GM23338 (cell line): ENCODE data around the gene KIAA1549. TPM values are rescaled to one million over a fixed set of nuclear protein-coding genes. Genes with fewer than 3 reads are reported as not detected.

Experiments used
- ATAC-seq: fragments of 200-7000 bp; cut with Tn5 transposase; 3 replicates; pipeline ENCODE4 v1.9.1; 2020
- DNase-seq: peaks from one replicate; pipeline ENCODE4 v3.0.0-alpha.2; 2015; ENCODE audit warnings: low spot score
- H2AFZ ChIP-seq: fragments of 200-600 bp; sonication (generic); 2 replicates; pipeline ENCODE4 v1.8.0; 2016; ENCODE audit warnings: antibody characterized with exemption, mild to moderate bottlenecking, moderate library complexity
- H3F3A ChIP-seq: fragments of 200-600 bp; sonication (generic); replicated peaks from 2 replicates; pipeline ENCODE4 v1.8.0; 2017; ENCODE audit warnings: antibody characterized with exemption, mixed run types, low read depth
- H3K27ac ChIP-seq: fragments of 200-600 bp; sonication (generic); 2 replicates; pipeline ENCODE4 v1.6.1; 2016; ENCODE audit warnings: low read depth
- H3K27me3 ChIP-seq: fragments of 200-600 bp; sonication (generic); 2 replicates; pipeline ENCODE4 v1.8.0; 2016; ENCODE audit warnings: mild to moderate bottlenecking, mixed run types, moderate library complexity; ENCODE audit not compliant: insufficient read depth
- H3K36me3 ChIP-seq: fragments of 200-600 bp; sonication (generic); 2 replicates; pipeline ENCODE4 v1.8.0; 2016; ENCODE audit warnings: mild to moderate bottlenecking; ENCODE audit not compliant: insufficient read depth
- H3K4me1 ChIP-seq: fragments of 200-600 bp; sonication (generic); 2 replicates; pipeline ENCODE4 v1.8.0; 2016; ENCODE audit warnings: mild to moderate bottlenecking, moderate library complexity; ENCODE audit not compliant: insufficient read depth
- H3K4me2 ChIP-seq: fragments of 200-600 bp; sonication (generic); 2 replicates; pipeline ENCODE4 v1.7.1; 2017; ENCODE audit warnings: mixed run types
- H3K4me3 ChIP-seq: fragments of 200-600 bp; sonication (generic); 2 replicates; pipeline ENCODE4 v1.6.1; 2016; ENCODE audit warnings: mixed run types
- H3K79me2 ChIP-seq: fragments of 200-600 bp; sonication (generic); replicated peaks from 2 replicates; pipeline ENCODE4 v1.8.0; 2017; ENCODE audit warnings: mild to moderate bottlenecking; ENCODE audit not compliant: insufficient read depth
- H3K9me2 ChIP-seq: fragments of 200-600 bp; sonication (generic); 2 replicates; pipeline ENCODE4 v1.8.0; 2017; ENCODE audit not compliant: insufficient read depth
- H4K20me1 ChIP-seq: fragments of 200-600 bp; sonication (generic); replicated peaks from 2 replicates; pipeline ENCODE4 v1.8.0; 2017; ENCODE audit warnings: mild to moderate bottlenecking; ENCODE audit not compliant: insufficient read depth
- H3K27ac Mint-ChIP-seq: 2 replicates; pipeline ENCODE4 v1.8.0; 2020; ENCODE audit warnings: inconsistent platforms, mild to moderate bottlenecking, moderate library complexity, mixed read lengths
- H3K27me3 Mint-ChIP-seq: 3 replicates; pipeline ENCODE4 v1.8.0; 2022; ENCODE audit warnings: low read depth, mild to moderate bottlenecking, moderate library complexity, mixed read lengths, inconsistent platforms; ENCODE audit not compliant: insufficient read depth, poor library complexity
- H3K36me3 Mint-ChIP-seq: 3 replicates; pipeline ENCODE4 v1.8.0; 2021; ENCODE audit warnings: low read depth, mild to moderate bottlenecking, inconsistent platforms, moderate library complexity, mixed read lengths
- H3K4me1 Mint-ChIP-seq: 3 replicates; pipeline ENCODE4 v1.8.0; 2020; ENCODE audit warnings: mild to moderate bottlenecking, inconsistent platforms, mixed read lengths
- H3K4me3 Mint-ChIP-seq: 3 replicates; pipeline ENCODE4 v1.8.0; 2021; ENCODE audit warnings: moderate library complexity, mild to moderate bottlenecking, inconsistent platforms, mixed read lengths
- H3K9me3 Mint-ChIP-seq: 3 replicates; pipeline ENCODE4 v1.8.0; 2020; ENCODE audit warnings: moderate library complexity, mild to moderate bottlenecking, inconsistent platforms, mixed read lengths
- CREB1 ChIP-seq: fragments of 250-450 bp; sonication (Bioruptor Pico); IDR thresholded peaks from 2 replicates; pipeline ENCODE4 v1.5.0; 2020; ENCODE audit warnings: low read depth, mild to moderate bottlenecking, moderate library complexity
- CTCF ChIP-seq, 2 experiments: fragments of 200-600 bp in 1 of 2; sonication (generic) in 1 of 2; conservative IDR thresholded peaks; 2 replicates each; pipeline versions ENCODE4 v1.5.1 to v1.6.1; 2016 to 2017; ENCODE audit warnings: antibody characterized with exemption in 2 of 2, low read depth in 2 of 2, mild to moderate bottlenecking in 2 of 2, moderate library complexity in 1 of 2
- EZH2 ChIP-seq: fragments of 200-600 bp; sonication (generic); IDR thresholded peaks from one replicate; pipeline ENCODE4 v1.8.0; 2017; ENCODE audit warnings: antibody characterized with exemption, mild to moderate bottlenecking, low read depth; ENCODE audit not compliant: unreplicated experiment
- EZH2phosphoT487 ChIP-seq: fragments of 200-600 bp; sonication (generic); IDR thresholded peaks from one replicate; pipeline ENCODE4 v1.8.1; 2018; ENCODE audit warnings: antibody characterized with exemption; ENCODE audit not compliant: unreplicated experiment
- JUNB ChIP-seq: IDR thresholded peaks from one replicate; pipeline ENCODE4 v1.6.1; 2016; ENCODE audit warnings: antibody characterized with exemption; ENCODE audit not compliant: unreplicated experiment
- NANOG ChIP-seq: IDR thresholded peaks from 2 replicates; pipeline ENCODE4 v1.6.1; 2016; ENCODE audit warnings: antibody characterized with exemption, borderline replicate concordance
- POLR2AphosphoS5 ChIP-seq: IDR thresholded peaks from 2 replicates; pipeline ENCODE4 v1.6.1; 2016; ENCODE audit warnings: antibody characterized with exemption, low read depth
- STAT1 ChIP-seq: IDR thresholded peaks from one replicate; pipeline ENCODE4 v1.6.1; 2016; ENCODE audit warnings: antibody characterized with exemption; ENCODE audit not compliant: unreplicated experiment
- ZNF114 ChIP-seq: fragments of 250-450 bp; sonication (Bioruptor Pico); IDR thresholded peaks from 2 replicates; pipeline ENCODE4 v1.5.0; 2020; ENCODE audit warnings: mild to moderate bottlenecking, moderate library complexity
- ZNF331 ChIP-seq: fragments of 250-450 bp; sonication (Bioruptor Pico); IDR thresholded peaks from 2 replicates; pipeline ENCODE4 v1.5.0; 2020; ENCODE audit warnings: low read depth, mild to moderate bottlenecking, moderate library complexity
- polyA plus RNA-seq: library from polyadenylated mRNA; unstranded; fragments of >200 nt; fragmentation: Nextera tagmentation; extraction: Ambion mirVana; gene quantifications from 2 replicates; pipeline ENCODE4 v1.2.1, GENCODE V29; 2016
- total RNA-seq: library from RNA; depleted of rRNA; stranded (reverse); fragments of >200 nt; shearing (Covaris generic); gene quantifications from 2 replicates; pipeline ENCODE4 v1.2.3, GENCODE V29; 2014
- TF ChIP-seq, protein P1 (sequence below): fragments of 250-450 bp; sonication (Bioruptor Pico); IDR thresholded peaks from 2 replicates; pipeline ENCODE4 v1.5.0; 2020; ENCODE audit warnings: mild to moderate bottlenecking, moderate library complexity
- TF ChIP-seq, protein P2 (sequence below): IDR thresholded peaks from one replicate; pipeline ENCODE4 v1.6.1; 2018; ENCODE audit warnings: antibody characterized with exemption; ENCODE audit not compliant: unreplicated experiment
- TF ChIP-seq, protein P3 (sequence below): IDR thresholded peaks from 2 replicates; pipeline ENCODE4 v1.6.1; 2016; ENCODE audit warnings: antibody characterized with exemption

The KIAA1549 gene
- total and polyA plus RNA-seq, 2 experiments from 2014 or later, result 3.6 to 13.5 TPM

DNA sequence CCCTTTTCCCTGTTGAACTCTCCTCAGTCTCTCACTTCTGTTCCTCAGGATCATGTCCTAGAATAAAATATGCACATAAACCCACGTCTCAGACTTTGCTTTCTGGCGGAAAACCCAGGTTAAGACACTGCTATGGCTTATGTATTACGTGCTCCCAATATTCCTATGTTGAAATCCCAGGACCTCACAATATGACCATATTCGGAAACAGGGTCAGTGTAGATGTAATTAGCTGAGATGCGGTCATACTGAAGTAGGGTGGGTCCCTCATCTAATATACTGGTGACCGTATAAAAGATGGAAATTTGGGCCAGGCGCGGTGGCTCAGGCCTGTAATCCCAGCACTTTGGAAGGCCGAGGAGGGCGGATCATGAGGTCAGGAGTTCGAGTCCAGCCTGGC is 59.9 kb downstream of the KIAA1549 start:
- Mint-ChIP-seq H3K27ac (no peak overlapping the region), H3K9me3 (no peaks in the 10 kb centered on the region; the same call in 2 of the 3 replicates), H3K4me1 (peaks cover 21% of the 10 kb centered on the region), H3K27me3 (peaks cover 5% of the 10 kb centered on the region), H3K36me3 (peaks cover 27% of the 10 kb centered on the region), H3K4me3 (no peak overlapping the region)
- Histone ChIP-seq H3F3A (no peaks in the 10 kb centered on the region), H3K36me3 (no peaks in the 10 kb centered on the region), H2AFZ (no peak overlapping the region), H3K27ac (no peak overlapping the region), H3K79me2 (peaks cover 26% of the 10 kb centered on the region), H3K27me3 (no peaks in the 10 kb centered on the region), H3K4me3 (no peak overlapping the region), H4K20me1 (peaks cover 6% of the 10 kb centered on the region), H3K4me1 (peaks cover 6% of the 10 kb centered on the region; the same call in 1 of the 2 replicates), H3K9me2 (no peaks in the 10 kb centered on the region), H3K4me2 (no peak overlapping the region)
- ATAC-seq, result no peak
- TF ChIP-seq, protein P1, sequence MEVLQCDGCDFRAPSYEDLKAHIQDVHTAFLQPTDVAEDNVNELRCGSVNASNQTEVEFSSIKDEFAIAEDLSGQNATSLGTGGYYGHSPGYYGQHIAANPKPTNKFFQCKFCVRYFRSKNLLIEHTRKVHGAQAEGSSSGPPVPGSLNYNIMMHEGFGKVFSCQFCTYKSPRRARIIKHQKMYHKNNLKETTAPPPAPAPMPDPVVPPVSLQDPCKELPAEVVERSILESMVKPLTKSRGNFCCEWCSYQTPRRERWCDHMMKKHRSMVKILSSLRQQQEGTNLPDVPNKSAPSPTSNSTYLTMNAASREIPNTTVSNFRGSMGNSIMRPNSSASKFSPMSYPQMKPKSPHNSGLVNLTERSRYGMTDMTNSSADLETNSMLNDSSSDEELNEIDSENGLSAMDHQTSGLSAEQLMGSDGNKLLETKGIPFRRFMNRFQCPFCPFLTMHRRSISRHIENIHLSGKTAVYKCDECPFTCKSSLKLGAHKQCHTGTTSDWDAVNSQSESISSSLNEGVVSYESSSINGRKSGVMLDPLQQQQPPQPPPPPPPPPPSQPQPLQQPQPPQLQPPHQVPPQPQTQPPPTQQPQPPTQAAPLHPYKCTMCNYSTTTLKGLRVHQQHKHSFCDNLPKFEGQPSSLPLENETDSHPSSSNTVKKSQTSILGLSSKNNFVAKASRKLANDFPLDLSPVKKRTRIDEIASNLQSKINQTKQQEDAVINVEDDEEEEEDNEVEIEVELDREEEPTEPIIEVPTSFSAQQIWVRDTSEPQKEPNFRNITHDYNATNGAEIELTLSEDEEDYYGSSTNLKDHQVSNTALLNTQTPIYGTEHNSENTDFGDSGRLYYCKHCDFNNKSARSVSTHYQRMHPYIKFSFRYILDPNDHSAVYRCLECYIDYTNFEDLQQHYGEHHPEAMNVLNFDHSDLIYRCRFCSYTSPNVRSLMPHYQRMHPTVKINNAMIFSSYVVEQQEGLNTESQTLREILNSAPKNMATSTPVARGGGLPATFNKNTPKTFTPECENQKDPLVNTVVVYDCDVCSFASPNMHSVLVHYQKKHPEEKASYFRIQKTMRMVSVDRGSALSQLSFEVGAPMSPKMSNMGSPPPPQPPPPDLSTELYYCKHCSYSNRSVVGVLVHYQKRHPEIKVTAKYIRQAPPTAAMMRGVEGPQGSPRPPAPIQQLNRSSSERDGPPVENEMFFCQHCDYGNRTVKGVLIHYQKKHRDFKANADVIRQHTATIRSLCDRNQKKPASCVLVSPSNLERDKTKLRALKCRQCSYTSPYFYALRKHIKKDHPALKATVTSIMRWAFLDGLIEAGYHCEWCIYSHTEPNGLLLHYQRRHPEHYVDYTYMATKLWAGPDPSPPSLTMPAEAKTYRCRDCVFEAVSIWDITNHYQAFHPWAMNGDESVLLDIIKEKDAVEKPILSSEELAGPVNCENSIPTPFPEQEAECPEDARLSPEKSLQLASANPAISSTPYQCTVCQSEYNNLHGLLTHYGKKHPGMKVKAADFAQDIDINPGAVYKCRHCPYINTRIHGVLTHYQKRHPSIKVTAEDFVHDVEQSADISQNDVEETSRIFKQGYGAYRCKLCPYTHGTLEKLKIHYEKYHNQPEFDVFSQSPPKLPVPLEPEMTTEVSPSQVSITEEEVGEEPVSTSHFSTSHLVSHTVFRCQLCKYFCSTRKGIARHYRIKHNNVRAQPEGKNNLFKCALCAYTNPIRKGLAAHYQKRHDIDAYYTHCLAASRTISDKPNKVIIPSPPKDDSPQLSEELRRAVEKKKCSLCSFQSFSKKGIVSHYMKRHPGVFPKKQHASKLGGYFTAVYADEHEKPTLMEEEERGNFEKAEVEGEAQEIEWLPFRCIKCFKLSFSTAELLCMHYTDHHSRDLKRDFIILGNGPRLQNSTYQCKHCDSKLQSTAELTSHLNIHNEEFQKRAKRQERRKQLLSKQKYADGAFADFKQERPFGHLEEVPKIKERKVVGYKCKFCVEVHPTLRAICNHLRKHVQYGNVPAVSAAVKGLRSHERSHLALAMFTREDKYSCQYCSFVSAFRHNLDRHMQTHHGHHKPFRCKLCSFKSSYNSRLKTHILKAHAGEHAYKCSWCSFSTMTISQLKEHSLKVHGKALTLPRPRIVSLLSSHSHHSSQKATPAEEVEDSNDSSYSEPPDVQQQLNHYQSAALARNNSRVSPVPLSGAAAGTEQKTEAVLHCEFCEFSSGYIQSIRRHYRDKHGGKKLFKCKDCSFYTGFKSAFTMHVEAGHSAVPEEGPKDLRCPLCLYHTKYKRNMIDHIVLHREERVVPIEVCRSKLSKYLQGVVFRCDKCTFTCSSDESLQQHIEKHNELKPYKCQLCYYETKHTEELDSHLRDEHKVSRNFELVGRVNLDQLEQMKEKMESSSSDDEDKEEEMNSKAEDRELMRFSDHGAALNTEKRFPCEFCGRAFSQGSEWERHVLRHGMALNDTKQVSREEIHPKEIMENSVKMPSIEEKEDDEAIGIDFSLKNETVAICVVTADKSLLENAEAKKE (CRISPR knock-in tag), result no peak
- no peak for TF ChIP-seq EZH2
- TF ChIP-seq, protein P2, sequence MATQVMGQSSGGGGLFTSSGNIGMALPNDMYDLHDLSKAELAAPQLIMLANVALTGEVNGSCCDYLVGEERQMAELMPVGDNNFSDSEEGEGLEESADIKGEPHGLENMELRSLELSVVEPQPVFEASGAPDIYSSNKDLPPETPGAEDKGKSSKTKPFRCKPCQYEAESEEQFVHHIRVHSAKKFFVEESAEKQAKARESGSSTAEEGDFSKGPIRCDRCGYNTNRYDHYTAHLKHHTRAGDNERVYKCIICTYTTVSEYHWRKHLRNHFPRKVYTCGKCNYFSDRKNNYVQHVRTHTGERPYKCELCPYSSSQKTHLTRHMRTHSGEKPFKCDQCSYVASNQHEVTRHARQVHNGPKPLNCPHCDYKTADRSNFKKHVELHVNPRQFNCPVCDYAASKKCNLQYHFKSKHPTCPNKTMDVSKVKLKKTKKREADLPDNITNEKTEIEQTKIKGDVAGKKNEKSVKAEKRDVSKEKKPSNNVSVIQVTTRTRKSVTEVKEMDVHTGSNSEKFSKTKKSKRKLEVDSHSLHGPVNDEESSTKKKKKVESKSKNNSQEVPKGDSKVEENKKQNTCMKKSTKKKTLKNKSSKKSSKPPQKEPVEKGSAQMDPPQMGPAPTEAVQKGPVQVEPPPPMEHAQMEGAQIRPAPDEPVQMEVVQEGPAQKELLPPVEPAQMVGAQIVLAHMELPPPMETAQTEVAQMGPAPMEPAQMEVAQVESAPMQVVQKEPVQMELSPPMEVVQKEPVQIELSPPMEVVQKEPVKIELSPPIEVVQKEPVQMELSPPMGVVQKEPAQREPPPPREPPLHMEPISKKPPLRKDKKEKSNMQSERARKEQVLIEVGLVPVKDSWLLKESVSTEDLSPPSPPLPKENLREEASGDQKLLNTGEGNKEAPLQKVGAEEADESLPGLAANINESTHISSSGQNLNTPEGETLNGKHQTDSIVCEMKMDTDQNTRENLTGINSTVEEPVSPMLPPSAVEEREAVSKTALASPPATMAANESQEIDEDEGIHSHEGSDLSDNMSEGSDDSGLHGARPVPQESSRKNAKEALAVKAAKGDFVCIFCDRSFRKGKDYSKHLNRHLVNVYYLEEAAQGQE, result no peak
- no peak for TF ChIP-seq STAT1
- no peak for TF ChIP-seq ZNF331
- no peak for TF ChIP-seq POLR2AphosphoS5
- no peak for TF ChIP-seq CREB1 (CRISPR knock-in tag)
- TF ChIP-seq, protein P3, sequence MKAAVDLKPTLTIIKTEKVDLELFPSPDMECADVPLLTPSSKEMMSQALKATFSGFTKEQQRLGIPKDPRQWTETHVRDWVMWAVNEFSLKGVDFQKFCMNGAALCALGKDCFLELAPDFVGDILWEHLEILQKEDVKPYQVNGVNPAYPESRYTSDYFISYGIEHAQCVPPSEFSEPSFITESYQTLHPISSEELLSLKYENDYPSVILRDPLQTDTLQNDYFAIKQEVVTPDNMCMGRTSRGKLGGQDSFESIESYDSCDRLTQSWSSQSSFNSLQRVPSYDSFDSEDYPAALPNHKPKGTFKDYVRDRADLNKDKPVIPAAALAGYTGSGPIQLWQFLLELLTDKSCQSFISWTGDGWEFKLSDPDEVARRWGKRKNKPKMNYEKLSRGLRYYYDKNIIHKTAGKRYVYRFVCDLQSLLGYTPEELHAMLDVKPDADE, result no peak
- no peak for TF ChIP-seq NANOG
- no peak for TF ChIP-seq ZNF114 (CRISPR knock-in tag)
- no peak for TF ChIP-seq JUNB
- TF ChIP-seq EZH2phosphoT487, result no peak
- no peak for TF ChIP-seq CTCF (conservative IDR thresholded peaks at IDR 0.05; ENCODE audit: low read depth in 2 of 2)
- no peak for DNase-seq
